Measurements from ENCODE around the gene PPARA. TPM values are rescaled to one million over a fixed set of nuclear protein-coding genes. Genes with fewer than 3 reads are reported as not detected.

Gene PPARA
- total and polyA plus RNA-seq, 9 of the 15 experiments (the other 6 are each of a cell fraction or from before 2014, with no cell fraction given) = 0.64 to 5.3 (median 3.5) TPM

- TF ChIP-seq MLX (CRISPR knock-in tag; conservative IDR thresholded peaks at IDR 0.05) = no peak
These were observed 29.4 kb downstream of the PPARA start (continued) for GRCh38 chr22:46179748-46180147.

GRCh38 chr22:46180370-46181137, 30.2 kb downstream of the PPARA start:
- Histone ChIP-seq H3K27ac (ENCODE audit: extremely low read depth, low read depth, low read length) (no peak overlapping the region; the same call in 2 of the 3 replicates), H3K4me2 (ENCODE audit: insufficient read depth, low read length) (peak overlapping the region; percentile 25; the same call in 1 of the 2 replicates), H2AFZ (ENCODE audit: low read depth, low read length) (no peak overlapping the region), H3K27me3 (ENCODE audit: control insufficient read depth in 2 of 2, insufficient read depth in 2 of 2, low read length in 2 of 2) (no peaks in the 10 kb centered on the region), H4K20me1 (replicated peaks; ENCODE audit: control insufficient read depth, insufficient read depth, low read length) (no peaks in the 10 kb centered on the region), H3K9me1 (ENCODE audit: control insufficient read depth, insufficient read depth, low read length) (no peaks in the 10 kb centered on the region), H3K4me3 (no peak overlapping the region), H3K9me3 (replicated peaks; ENCODE audit: control insufficient read depth, insufficient read depth, low read depth, low read length) (peaks cover 6% of the 10 kb centered on the region), H3K4me1 (replicated peaks in 1 of 2; ENCODE audit: control insufficient read depth in 2 of 2, insufficient read depth in 2 of 2, low read length in 2 of 2) (peaks cover 6 to 13% of the 10 kb centered on the region in 2 experiments; a peak in 3 of 5 replicates), H3K79me2 (ENCODE audit: control insufficient read depth, insufficient read depth, low read length) (no peaks in the 10 kb centered on the region), H3K9ac (ENCODE audit: insufficient read depth in 1 of 2, low read depth in 2 of 2, low read length in 2 of 2) (no peak overlapping the region), H3K36me3 (ENCODE audit: control insufficient read depth, insufficient read depth, low read length) (no peaks in the 10 kb centered on the region)
- FAIRE-seq (no peak), ATAC-seq (no peak), DNase-seq (ENCODE audit: extremely low read depth in 1 of 4, low spot score in 3 of 4) (peak in 2 of 4 experiments; percentile 14 to 23)
- WGBS (ENCODE audit: insufficient coverage, low coverage, missing lambda C conversion rate) = 79% methylated on average over 11 of the region's 12 CpGs
- ChIA-PET CTCF (ENCODE audit: low intra/inter-chr PET ratio) (no interaction called here), POLR2A (no interaction called here)
- BruUV-seq (replicated peaks) = no TSS peak
- intact Hi-C loops (cut with micrococcal nuclease) (no loop called here), in situ Hi-C loops (cut with MboI) (no loop called here)
- no peak for TF ChIP-seq MEF2A (IDR thresholded peaks at IDR 0.05; ENCODE audit: control insufficient read depth, low read depth, low read length)
- TF ChIP-seq THAP7 (CRISPR knock-in tag; IDR thresholded peaks at IDR 0.05) = no peak
- no peak for TF ChIP-seq CHD1 (IDR thresholded peaks at IDR 0.05; ENCODE audit: low read length)
- TF ChIP-seq FOXM1 (IDR thresholded peaks at IDR 0.05; ENCODE audit: low read depth) = peak; percentile 65; the same call in 1 of the 2 replicates
- no peak for TF ChIP-seq FOXM1 (CRISPR knock-in tag; IDR thresholded peaks at IDR 0.05; ENCODE audit: low read depth)
- TF ChIP-seq ZBTB43 (CRISPR knock-in tag; IDR thresholded peaks at IDR 0.05) = no peak
- no peak for TF ChIP-seq RCOR1 (IDR thresholded peaks at IDR 0.05; ENCODE audit: borderline replicate concordance in 1 of 2, low read depth in 2 of 2, low read length in 2 of 2)
- TF ChIP-seq ZNF76 (CRISPR knock-in tag; IDR thresholded peaks at IDR 0.05; ENCODE audit: borderline replicate concordance) = no peak
- TF ChIP-seq BHLHE40 (IDR thresholded peaks at IDR 0.05; ENCODE audit: low read length) = no peak
- no peak for TF ChIP-seq FOXK1 (CRISPR knock-in tag; IDR thresholded peaks at IDR 0.05; ENCODE audit: borderline replicate concordance)
- no peak for TF ChIP-seq GTF3C2 (IDR thresholded peaks at IDR 0.05; ENCODE audit: borderline replicate concordance, extremely low read depth, insufficient read length)

Data from K562 (cell line).